ENCODE data around the gene ATG4B.
"Not testable (repeated sequence)": the region's sequence is repeated elsewhere in the genome, so short reads cannot be mapped to it uniquely, and the experiment has no call there.

Gene ATG4B

DNA sequence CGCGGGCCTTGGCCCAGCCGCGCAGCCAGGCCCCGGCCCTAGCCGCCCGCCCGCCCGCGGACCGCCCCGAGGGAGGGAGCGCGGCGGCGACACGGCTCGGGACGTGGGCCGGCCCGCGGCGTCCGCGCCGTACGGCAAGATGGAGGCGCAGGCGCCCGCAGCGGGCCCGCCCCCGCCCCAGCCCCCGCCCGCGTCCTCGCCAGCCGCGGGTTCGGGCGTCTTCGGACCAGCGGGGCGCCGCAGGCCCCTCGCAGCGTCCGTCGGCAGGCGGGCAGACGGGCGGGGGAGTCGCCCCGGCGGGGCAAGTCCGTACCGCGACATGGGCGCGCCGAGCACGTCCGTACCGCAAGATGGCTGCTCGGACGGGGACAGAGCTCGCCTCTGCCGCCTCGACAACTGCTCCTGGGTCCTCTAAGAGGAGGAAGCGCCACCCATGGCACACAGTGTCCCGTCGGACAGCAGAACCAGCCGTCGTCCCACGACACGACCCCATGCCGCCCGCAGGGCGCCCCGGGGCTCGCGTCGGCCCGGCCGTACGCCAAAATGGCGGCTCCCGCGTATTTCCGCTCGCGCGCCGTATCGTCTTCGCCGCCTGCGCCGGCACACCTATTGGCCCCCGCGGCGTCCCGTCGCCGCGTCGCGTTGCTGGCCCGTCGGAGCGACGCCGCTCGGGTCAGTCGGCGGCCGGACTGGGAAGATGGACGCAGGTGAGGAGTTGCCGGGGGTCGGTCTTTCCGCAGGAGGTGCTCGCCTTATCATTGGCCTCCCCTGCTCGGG lies at the start of gene ATG4B, which contains the start of gene THAP4:
Gene ATG4B, plus strand, starts transcription at position 676 of the 777 bp plus-strand sequence. Its CDS starts 22 bp downstream, at position 698.
Gene THAP4, minus strand, starts transcription at position 141 of the 777 bp plus-strand sequence. CDS start 141 bp downstream, outside the sequence.
- peak; percentile 71 for DNase-seq (ENCODE audit: low spot score)

- not testable (repeated sequence) for DNase-seq (ENCODE audit: low spot score)
Observed at GRCh38 chr2:241589863-241590262, 47.6 kb upstream of the ATG4B start.

DNA sequence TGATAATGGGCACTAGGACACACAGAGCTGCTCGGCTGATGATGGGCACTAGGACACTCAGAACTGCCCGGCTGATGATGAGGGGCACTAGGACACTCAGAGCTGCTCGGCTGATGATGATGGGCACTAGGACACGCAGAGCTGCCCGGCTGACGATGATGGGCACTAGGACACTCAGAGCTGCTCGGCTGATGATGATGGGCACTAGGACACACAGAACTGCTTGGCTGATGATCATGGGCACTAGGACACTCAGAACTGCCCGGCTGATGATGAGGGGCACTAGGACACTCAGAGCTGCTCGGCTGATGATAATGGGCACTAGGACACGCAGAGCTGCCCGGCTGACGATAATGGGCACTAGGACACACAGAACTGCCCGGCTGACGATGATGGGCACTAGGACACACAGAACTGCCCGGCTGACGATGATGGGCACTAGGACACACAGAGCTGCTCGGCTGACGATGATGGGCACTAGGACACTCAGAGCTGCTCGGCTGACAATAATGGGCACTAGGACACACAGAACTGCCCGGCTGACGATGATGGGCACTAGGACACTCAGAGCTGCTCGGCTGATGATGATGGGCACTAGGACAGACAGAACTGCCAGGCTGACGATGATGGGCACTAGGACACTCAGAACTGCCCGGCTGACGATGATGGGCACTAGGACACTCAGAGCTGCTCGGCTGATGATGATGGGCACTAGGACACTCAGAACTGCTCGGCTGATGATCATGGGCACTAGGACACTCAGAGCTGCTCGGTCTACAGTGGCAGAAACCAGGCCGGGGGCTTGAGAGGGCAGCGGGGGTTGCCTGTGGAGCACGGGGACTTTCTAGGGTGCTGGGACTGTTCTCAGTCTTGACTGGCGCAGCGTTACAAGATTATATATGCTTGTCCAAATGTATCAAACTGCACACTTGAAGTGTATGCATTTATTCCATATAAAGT lies 46.7 kb upstream of the ATG4B start:
- DNase-seq (ENCODE audit: low spot score) = not testable (repeated sequence)

DNA sequence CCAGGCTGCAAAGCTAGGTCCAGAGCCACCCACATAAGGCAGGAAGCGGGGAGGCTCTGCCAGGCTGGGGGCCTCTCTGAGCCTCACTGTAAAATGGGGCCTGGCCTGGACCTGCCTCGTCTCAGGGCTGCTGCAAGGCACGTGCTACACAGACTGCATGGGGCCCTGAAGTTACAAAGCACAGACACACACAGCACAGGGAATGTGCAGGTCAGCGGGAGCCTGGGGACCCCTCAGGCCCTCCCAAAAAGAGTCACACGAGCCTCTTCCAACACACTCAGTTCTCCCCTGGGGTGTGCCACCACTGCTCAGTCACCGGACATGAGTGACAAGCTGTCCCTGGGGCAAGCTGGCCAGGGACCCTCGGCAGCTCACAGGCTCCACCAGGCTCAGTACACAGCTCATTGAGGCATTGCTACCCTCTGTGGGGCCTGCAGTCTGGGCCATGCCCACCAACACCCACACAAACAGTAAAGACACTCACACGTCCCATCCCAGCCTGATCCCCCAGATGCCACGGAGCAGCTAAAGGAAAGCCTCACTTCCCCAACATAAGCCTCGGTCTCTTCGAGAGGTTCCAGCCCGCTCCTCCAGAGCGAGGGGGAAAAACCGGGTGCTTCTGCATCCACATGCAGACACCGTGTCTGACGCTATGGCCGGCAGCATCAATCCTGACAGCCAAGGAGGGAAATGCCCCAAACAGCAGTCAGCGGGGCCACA lies 45.2 kb upstream of the ATG4B start:
- DNase-seq (ENCODE audit: low spot score) = no peak

- no peak for DNase-seq (ENCODE audit: low spot score)
Observed at GRCh38 chr2:241593271-241593670, 44.2 kb upstream of the ATG4B start.

DNA sequence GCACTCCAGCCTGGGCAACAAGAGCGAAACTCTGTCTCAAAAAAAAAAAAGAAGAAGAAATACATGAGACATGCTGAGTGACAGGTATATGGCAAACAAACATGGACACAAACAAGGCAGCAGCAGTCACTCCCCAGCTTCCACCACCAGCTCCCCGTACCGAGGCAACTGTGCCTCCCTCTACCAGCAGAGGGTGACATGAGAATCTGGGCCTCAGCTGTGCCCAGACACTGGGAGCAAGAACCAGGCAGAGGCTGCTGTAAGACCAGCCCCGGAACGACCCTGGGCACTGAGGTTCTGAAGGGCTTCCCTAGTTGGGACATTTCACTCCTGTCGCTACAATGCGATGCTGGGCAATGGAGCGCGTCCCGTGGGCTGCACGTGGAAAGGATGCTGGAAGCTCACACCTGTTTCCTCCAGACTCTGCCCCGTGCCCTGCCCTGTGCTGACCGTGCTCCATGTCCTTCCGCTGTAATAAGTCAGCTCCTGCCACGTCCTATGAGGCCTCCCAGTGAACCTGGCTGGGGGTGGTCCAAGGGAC lies 41.8 kb upstream of the ATG4B start:
- DNase-seq (ENCODE audit: low spot score) = no peak

GRCh38 chr2:241597561-241597960 lies 39.9 kb upstream of the ATG4B start:
- DNase-seq (ENCODE audit: low spot score) = no peak

GRCh38 chr2:241598061-241598460 lies 39.4 kb upstream of the ATG4B start:
- no peak for DNase-seq (ENCODE audit: low spot score)

- DNase-seq (ENCODE audit: low spot score) = no peak
Observed at GRCh38 chr2:241598487-241598886, 39.0 kb upstream of the ATG4B start.

- DNase-seq (ENCODE audit: low spot score) = no peak
Observed at GRCh38 chr2:241599615-241600014, 37.9 kb upstream of the ATG4B start.

GRCh38 chr2:241601841-241602240 lies 35.7 kb upstream of the ATG4B start:
- no peak for DNase-seq (ENCODE audit: low spot score)

DNA sequence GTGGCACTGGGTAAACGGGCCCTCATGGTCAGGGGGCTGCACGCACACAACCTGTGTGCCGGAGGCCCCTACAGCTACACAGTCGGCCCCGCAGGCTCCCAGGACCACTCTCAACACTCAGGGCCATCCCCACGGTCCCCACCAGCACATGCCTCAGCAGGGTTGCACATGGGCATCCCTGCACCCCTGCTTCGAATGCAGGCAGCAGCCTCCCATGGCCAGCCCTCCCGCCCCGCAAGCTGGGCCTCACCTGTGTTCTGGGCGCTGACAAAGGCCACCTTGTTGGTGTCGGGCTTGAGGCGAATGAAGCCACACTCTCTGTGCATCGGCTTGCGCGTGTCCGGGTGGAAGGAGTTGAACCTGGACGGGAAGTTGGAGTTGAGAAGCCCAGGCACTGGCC lies 34.8 kb upstream of the ATG4B start:
- no peak for DNase-seq (ENCODE audit: low spot score)

DNA sequence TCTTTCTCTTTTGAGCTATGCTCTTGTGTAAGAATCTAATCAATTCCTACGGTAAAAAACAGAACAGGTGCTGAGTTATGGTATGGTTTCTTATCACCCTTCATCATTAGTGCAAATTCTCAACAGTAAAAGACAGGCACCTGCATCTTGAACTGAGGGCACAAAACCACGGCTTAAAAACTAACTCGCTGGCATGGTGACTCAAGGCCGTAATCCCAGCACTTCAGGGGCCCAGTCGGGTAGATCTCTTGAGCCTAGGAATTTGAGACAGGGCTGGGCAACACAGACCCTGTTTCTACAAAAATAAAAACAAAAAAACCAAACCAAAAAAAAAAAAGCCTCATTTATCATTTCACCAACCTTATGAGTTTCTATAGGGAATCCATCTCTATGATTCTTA lies 33.8 kb upstream of the ATG4B start:
- DNase-seq (ENCODE audit: low spot score) = no peak

GRCh38 chr2:241606186-241606585 lies 31.3 kb upstream of the ATG4B start:
- DNase-seq (ENCODE audit: low spot score) = no peak

DNA sequence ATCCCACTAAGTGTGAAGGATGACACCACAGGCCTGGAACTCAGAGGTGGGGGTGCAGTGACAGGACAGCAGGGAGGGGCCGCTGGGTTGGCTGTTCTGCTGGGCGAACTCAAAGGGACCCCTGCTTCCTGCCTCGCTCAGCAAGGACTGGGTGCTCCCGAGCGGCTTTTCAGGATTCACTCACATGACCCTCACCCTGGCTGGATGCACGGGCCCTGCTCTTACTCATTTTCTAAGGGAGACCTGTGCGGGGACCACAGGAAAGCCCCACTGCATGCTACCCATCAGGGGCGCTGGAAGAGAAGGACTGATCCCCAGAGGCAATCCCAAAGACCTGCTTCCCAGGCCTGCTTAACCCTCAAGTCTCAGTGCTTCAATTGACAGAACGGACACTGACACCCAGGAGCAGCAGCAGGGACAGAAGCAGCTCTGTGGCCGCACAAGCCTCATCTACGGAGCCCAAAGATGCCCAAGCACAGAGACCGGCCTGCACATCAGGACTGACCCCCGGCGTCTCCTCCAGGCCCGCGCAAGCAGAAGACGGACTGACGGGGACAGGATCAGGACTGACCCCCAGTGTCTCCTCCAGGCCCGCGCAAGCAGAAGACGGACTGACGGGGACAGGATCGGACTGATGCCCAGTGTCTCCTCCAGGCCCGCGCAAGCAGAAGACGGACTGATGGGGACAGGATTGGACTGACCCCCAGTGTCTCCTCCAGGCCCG lies 30.2 kb upstream of the ATG4B start:
- no peak for DNase-seq (ENCODE audit: low spot score)

GRCh38 chr2:241608881-241609280 lies 28.6 kb upstream of the ATG4B start:
- no peak for DNase-seq (ENCODE audit: low spot score)

DNA sequence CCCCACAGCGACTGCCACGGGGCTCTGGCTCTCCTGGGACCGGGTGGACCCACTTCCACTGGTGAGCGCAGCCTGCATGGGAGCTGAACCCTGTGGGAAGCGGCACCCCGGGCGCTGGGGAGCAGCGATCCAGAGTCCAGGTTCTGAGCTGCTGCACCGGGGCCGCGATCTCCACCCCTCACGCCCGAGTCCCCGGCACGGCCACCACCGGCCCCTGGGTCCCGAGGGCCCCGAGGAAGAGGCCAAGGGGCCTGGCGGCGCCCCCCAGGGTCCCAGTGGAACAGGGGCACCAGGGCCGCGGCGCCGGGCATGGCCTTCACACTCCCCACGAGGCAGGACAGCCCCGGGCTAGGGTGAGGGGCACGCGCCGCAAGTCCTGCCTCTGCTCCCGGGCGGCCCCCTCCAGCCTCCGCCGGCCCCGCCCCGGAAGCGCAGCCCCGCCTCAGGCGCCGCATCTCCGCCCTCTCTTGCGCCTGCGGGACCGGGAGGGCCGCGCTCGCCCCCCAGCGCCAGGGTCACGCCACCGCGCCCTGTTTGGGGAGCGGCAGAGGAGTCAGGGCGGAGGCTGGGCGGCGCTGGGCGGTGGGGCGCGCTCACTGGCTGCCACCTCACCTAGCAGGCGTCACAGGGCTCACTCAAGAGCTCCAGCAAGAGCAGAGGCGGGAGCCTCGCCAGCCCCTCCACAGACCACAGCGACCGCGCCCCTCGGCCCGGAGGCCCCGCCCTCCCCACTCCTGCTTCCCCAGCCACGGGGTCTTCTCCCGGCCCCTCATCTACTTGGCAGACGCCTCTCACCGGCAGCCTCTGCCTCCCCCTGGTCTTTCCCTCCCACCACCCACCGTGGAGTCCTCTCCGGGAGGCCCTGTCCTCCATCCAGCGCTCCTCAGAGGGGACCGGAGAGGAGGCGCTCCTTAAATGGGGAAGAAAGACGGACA lies 27.4 kb upstream of the ATG4B start:
- DNase-seq (ENCODE audit: low spot score) = peak; percentile 91

GRCh38 chr2:241611062-241611461 lies 26.4 kb upstream of the ATG4B start:
- no peak for DNase-seq (ENCODE audit: low spot score)

DNA sequence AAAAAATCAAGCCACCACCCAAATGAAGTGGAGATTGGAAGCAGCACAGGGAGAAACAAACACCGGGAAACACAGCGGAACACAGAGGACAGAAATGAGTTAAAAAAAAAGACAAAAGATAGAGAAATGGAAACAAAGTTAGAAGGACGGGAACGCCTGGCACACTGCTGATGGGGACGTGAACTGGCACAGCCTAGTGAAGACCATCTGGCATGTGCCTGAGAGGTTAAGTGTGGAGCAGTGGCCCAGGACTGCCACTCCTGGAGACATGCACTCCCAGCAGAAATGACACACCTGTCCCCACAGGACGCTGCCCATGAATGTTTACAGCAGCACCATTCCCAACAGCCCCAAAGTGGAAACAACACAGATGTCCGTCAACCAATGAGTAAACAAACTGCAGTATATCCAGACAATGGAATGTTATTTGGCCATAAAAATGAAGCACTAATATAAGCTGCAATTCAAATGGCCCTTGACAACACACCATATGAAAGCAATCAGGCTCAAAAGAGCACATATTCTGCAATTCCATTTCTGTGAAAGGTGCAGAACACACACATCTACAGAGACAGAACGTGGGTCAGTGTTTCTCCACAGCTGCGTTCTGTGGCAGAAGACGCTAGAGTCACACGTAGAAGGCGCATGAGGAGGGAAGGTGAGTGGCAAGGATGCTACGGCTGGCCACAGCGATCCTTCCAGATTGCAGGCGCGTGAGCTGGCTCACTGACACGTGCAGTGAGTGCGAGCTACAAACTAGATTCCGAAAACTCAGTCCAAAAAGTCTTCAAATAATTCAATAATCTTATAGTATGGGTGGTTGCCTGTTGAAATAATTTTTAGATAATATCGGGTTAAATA lies 25.1 kb upstream of the ATG4B start:
- DNase-seq (ENCODE audit: low spot score) = no peak

All from CD4-positive, alpha-beta T cell treated with Interleukin-2 at 100 ng/mL for 4 hours (primary cell).